Globus pallidus (tissue), 1 donor: Measurements from ENCODE around the gene TPCN2.

ENCODE experiments used
- DNase-seq: peaks from one replicate; pipeline ENCODE4 v3.0.0-alpha.2; 2015; ENCODE audit warnings: low spot score

Gene TPCN2

DNA sequence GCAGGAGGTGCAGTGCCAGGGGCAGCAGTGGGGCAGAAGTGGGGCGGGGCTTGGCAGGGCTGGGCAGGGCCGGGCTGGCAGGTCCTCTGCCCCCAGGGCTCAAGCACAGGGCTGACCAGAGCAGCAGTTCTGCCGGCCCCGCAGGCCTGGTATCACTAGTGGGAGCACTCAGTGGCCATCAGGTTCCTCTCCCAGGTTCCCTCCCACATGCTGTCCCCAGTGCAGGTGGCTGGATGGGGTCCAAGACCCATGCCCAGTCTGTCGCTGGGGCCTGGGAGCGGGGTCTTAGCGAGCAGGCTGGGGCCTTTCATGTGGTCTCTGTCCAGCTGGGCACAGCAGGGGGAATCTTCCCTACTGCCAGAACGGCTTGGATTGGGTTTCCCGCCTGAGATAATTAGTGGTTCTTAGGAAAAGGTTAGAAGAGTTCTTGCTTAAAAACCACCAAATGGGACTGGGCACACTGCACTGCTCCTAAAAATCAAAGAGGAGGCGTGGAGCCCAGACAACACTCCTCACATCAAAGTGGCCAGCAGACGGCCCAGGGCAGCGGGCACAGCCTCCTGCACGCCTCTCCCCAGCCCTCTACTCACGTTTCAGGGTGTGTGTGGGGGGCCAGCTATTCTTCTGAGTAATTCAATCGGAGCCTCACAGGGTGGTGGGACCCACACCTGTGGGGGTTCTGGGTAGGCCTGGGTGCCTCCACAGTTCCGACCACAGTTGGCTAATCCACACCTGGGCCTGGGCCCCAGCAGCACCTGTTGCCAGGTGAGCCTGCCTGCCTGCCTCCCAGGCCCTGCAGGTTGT lies 45.6 kb downstream of the TPCN2 start:
- DNase-seq, result no peak

DNA sequence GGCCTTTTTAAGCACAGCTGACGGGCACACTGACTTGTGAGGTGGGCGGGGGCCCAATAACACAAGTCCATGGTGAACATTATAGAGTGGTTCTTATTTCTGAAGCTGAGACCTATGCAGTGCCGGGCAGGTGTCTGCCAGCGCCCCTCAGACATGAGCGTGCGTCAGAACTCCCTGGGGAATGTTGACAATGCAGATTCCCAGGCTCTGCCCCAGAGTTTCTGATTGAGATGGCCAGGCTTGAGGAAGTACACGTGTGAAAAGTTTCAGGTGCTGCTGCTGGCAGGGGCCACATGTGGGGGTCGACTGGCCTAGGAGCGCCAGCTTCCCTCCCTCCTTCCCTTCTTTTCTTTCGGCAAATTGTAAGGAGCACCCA lies 46.2 kb downstream of the TPCN2 start:
- no peak for DNase-seq

DNA sequence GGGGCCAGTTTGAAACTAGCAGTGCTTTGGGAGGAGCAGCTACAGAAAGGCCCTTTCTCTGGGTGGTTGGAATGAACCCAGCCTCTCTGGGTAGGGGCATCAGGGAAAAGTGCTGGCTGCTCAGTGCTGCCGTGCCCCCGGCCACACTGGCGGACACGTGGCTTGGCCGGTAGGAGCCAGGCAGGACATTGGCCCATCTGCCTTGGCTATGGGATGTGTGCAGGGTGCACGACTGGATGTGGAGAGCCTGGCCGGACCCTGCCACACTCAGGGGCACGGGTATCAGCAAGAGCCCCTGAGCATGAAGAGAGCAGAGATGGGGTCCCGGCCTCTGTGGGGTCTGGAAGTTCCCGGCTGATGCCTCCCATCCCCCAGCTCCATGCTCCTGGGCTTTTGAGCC lies 46.6 kb downstream of the TPCN2 start:
- no peak for DNase-seq

- no peak for DNase-seq
Measured at GRCh38 chr11:69096473-69096872, 47.7 kb downstream of the TPCN2 start.

- DNase-seq, result no peak
Measured at GRCh38 chr11:69097263-69097662, 48.5 kb downstream of the TPCN2 start.

- DNase-seq, result no peak
Measured at GRCh38 chr11:69099180-69099579, 50.4 kb downstream of the TPCN2 start.

DNA sequence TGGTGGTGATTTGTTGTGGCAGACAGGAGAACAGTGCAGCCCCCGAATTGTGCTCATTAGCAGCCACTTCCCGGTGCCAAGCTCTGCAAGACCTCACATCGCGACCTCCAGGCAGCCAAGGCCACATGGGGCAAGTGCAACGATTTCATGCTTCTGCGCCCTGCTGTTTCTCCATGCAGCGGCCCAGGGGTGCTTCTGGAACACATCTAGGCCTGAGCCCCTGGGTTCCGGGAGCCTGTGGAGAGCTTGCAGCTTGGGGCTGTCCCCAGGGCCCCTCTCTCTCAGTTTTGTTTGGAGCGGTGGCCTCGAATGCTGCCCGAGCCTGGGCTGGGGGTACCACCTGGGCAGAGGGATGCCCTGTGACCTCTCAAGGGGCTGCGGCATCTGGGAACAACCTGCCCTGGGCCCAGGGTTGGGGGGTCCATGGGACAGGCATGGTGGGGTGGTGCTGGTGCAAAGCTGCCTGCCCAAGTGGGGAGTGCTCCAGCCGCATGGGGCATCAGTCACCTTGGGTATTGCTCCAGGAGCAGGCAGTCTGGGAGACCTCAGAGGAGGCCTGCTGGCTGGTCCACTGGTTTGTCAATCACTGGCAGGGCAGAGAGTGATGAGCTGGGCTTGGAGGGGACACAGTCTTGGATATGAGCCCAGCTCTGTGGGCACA lies 51.9 kb downstream of the TPCN2 start:
- DNase-seq, result no peak

GRCh38 chr11:69101115-69101791 lies 52.5 kb downstream of the TPCN2 start:
- peak; percentile 50 for DNase-seq

DNA sequence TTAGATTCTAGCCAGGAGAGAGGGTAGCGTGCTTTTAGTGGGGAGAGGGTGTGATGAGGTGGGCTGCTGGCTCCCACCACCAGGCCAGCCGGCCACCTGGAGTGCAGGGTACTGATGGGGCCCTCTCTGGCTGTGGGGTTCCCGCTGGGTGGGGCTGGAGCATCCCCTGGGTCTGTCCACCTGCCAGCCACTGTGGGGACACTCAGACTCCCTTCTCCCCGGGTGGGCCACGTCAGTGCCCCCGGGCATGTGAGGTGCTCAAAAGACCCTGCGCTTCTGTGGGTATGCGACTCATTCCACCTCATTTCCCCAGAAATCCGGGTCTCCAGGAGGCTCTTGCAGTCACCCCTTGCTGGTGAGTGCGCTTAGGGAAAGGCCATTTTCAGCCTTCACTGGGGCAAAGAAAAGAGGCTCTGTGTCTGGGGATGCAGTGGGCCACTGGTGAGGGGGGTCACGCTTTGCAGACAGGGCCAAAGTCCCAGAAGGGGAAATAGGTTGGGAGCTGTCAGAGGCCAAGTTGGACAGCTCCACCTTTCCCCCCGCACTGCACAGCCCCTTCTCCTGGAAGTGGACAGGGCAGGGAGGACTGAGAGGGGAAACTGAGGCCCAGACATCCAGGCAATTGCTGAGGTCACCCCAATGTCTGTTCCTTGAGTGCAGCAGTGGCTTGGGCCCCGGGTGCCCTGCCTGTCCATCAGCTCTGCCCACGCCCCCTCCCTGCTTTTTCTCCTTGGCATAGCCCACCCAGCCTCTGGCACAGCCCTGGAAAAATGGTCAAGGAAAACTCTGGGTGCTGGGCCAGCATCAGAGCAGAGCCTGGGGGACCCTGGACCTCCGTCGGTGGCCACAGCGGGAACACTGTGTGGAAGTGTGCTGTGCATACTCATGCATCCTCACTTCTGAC lies 53.3 kb downstream of the TPCN2 start:
- no peak for DNase-seq

GRCh38 chr11:69102732-69103615 lies 54.2 kb downstream of the TPCN2 start:
- no peak for DNase-seq

GRCh38 chr11:69104212-69104855 lies 55.6 kb downstream of the TPCN2 start:
- DNase-seq, result no peak

- DNase-seq, result no peak
Measured at GRCh38 chr11:69104856-69105395, 56.2 kb downstream of the TPCN2 start.

DNA sequence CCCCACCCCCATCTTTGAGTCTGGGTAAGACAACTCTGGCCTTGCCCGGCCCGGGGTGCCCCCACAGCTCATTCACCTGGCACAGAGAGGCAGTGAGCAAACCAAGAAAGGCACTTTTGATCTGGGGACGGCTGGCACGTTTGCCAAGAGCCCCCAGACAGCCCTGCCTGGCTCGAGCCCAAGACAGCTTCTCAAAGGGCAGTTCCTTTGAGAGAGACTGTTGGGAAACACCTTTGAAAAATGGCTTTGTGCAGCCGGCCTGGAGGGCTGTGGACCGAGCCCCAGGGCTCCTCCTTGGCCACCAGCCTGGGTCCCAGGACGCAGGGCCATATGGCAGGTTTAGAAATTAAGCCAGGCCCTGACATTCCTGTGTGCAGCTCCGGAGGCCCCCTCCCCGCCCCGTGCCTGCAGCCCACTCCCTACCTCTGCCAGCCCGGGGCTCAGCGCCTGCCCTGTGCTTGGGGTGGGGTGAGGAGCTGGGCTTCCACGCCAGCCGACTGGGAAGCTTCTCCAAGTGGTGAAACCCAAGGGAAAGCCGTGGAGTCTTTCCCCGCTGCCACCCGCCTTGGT lies 56.8 kb downstream of the TPCN2 start:
- no peak for DNase-seq

DNA sequence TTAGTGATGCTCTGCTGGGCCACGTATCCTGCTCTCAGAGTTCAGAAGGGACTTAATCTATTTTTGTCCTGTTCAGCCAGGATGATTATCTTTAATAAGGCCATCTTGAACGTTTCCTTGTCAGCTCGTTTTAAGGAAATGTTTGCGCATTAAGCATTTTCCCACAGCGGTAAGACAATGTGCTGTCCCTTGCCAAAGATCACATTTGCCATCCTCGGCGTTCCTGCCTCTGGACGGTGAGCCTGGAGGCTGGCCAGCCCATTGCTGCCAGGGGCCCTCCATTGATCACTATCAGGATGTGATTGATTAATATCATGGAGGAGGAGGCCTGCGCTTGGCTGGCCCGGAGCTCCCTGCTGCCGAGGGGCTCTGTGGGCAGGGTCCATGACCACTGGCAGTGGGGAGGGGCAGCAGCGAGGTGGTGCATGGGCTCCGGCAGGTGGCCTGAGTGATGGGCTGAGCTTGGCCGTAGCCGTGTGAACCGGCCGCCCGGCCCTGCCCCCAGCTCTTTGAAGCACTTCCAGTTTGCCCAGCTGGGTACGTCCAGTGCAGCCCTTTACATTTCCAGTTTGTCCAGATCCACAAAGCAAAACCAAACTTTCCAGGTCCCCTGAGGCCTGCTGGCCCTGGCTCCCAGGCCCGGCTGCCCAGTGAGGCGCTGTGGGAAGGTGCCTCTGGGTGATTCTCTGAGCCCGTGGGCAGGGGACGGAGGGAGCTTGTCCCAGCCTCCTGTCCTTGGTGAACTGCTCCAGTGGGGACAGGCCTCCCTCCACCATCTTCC lies 57.5 kb downstream of the TPCN2 start:
- DNase-seq, result no peak

DNA sequence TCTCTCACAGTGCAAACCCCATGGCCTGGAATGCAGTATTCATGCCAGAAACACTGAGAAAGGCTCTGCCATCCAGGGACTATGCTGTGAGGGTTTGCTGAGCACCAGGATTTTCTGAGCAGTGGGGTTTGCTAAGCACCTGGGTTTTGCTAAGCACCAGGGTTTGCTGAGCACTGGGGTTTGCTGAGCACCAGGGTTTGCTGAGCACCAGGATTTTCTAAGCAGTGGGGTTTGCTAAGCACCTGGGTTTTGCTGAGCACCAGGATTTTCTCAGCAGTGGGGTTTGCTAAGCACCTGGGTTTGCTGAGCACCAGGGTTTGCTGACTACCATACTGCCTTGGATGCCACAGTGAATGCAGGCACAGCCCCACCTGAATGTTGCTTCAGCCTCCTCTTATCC lies 58.7 kb downstream of the TPCN2 start:
- no peak for DNase-seq

- no peak for DNase-seq
Measured at GRCh38 chr11:69108030-69108429, 59.3 kb downstream of the TPCN2 start.

DNA sequence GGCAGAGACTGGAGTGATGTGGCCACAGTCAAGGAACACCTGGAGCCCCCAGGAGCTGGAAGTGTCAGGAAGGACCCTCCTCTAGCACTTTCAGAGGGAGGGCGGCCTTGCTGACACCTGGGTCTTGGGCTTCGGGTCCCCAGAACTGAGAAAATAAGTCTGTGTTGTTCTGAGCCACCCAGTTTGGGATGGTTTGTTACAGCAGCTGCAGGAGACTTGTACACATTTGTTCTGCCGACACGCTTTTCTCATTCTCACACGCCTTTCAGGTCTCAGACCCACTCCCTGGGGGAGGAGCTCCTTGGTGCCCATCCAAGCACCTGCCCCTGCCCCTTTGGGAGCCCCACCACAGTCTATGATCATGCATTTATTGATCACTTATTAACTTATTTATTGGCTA lies 59.8 kb downstream of the TPCN2 start:
- DNase-seq, result no peak

- DNase-seq, result no peak
Measured at GRCh38 chr11:69109101-69109500, 60.4 kb downstream of the TPCN2 start.

DNA sequence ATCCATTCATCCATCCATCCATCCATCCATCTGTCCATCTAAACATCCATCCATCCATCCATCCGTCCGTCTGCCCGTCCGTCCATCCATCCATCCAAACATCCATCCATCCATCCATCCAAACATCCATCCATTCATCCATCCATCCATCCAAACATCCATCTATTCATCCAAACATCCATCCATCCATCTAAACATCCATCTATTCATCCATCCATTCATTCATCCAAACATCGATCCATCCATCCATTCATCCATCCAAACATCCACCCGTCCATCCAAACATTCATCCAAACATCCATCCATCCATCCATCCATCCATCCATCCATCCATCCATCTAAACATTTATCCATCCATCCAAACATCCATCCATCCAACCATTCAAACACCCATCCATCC lies 61.7 kb downstream of the TPCN2 start:
- no peak for DNase-seq
